MG63 (cell line): ENCODE results near the gene KCNMA1. TPM values are rescaled to one million over a fixed set of nuclear protein-coding genes. Genes with fewer than 3 reads are reported as not detected.
A peak's percentile ranks its signal among the peaks of the same experiment; 100 is the strongest.
"Not testable (repeated sequence)": the region's sequence is repeated elsewhere in the genome, so short reads cannot be mapped to it uniquely, and the experiment has no call there.

Experiments
- DNase-seq: peaks from one replicate; pipeline ENCODE4 v3.0.0-alpha.2; 2020
- H3K27me3 ChIP-seq: fragments of 250-450 bp; sonication (Bioruptor Pico); 2 replicates; pipeline ENCODE4 v1.5.1; 2020; ENCODE audit warnings: mild to moderate bottlenecking, moderate library complexity
- H3K36me3 ChIP-seq: fragments of 250-450 bp; sonication (Bioruptor Pico); 2 replicates; pipeline ENCODE4 v1.5.1; 2020; ENCODE audit warnings: mild to moderate bottlenecking, moderate library complexity
- H3K4me3 ChIP-seq: fragments of 250-450 bp; sonication (Bioruptor Pico); 2 replicates; pipeline ENCODE4 v1.5.1; 2020; ENCODE audit warnings: mild to moderate bottlenecking, moderate library complexity
- H3K9me3 ChIP-seq: fragments of 250-450 bp; sonication (Bioruptor Pico); 2 replicates; pipeline ENCODE4 v1.5.1; 2020; ENCODE audit warnings: mild to moderate bottlenecking, moderate library complexity
- total RNA-seq: library from RNA; depleted of rRNA; stranded (reverse); fragments of >200 nt; shearing (Covaris generic); gene quantifications from 2 replicates; pipeline ENCODE4 v1.2.3, GENCODE V29; 2014; ENCODE audit warnings: low replicate concordance

Gene KCNMA1
- total RNA-seq, 1 experiment from 2014 or later = 40.8 TPM

- Histone ChIP-seq H3K4me3 (no peak overlapping the region), H3K27me3 (no peaks in the 10 kb centered on the region; the same call in 1 of the 2 replicates), H3K9me3 (no peaks in the 10 kb centered on the region), H3K36me3 (peaks cover 3% of the 10 kb centered on the region; the same call in 1 of the 2 replicates)
- no peak for DNase-seq
Observed at GRCh38 chr10:77529050-77529576, 108.5 kb downstream of the KCNMA1 start.

DNA sequence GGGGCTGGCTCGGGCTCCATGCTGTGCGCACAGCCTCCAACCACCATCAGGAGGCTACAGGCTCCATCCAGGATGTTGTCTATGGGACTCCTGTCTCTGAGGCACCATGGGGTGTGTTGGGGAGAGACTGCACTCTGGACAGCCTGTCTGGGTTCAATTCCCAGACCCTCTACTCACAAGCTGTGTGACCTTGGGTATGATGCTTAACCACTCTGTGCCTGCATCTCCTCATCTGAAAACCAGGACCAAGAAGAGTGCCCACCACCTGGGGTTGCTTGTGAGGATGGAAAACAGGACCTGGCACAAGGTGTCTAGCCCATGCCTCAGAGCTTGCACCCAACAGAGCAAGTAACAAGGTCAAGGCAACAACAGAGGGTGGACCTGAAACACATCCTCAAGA, 109.8 kb downstream of the KCNMA1 start:
- H3K27me3 ChIP-seq = no peaks in the 10 kb centered on the region; the same call in 1 of the 2 replicates
- no peak for DNase-seq

DNA sequence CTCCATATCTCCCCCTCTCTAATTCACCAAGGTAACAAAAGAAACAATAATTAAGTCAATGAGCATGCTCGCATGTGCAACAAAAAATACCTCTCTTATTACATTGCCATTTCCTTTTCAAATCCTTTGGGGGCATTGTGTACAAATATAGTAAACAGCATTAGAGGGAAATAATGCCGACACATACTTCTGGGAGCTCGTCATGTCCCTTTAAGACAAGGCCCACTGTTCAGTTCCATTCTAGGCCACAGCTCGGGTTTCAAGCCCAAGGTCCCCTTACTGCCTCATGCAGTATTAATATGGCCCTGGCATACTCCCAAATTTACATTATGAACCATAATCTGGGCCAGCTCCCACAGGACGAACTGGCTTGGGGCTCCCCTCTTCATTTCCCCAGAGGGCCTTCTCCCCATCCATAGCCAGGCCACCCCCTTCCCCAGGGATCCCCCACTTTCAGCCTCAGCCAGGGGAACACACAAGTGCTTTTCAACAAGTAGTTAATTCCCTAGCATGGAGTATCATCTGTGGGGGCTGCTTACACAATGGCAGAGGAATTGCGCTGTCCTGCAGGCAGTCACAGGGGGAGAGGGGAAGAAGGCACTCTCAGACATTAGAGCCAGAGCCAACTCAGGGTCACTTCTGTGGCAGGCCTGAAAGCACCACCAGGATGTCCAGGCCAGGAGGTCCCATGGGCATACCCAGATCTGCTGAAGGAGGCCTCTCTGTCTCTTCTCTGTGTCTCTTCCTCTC, 110.6 kb downstream of the KCNMA1 start:
- peaks cover 3% of the 10 kb centered on the region; the same call in 1 of the 2 replicates for H3K36me3 ChIP-seq
- DNase-seq = peak; percentile 33
- no peaks in the 10 kb centered on the region; the same call in 1 of the 2 replicates for H3K27me3 ChIP-seq
- H3K4me3 ChIP-seq = no peak overlapping the region
- H3K9me3 ChIP-seq = no peaks in the 10 kb centered on the region

More for the DNA sequence above, 109.8 kb downstream of the KCNMA1 start:
- Histone ChIP-seq H3K9me3 (no peaks in the 10 kb centered on the region), H3K4me3 (no peak overlapping the region), H3K36me3 (peaks cover 3% of the 10 kb centered on the region; the same call in 1 of the 2 replicates)

DNA sequence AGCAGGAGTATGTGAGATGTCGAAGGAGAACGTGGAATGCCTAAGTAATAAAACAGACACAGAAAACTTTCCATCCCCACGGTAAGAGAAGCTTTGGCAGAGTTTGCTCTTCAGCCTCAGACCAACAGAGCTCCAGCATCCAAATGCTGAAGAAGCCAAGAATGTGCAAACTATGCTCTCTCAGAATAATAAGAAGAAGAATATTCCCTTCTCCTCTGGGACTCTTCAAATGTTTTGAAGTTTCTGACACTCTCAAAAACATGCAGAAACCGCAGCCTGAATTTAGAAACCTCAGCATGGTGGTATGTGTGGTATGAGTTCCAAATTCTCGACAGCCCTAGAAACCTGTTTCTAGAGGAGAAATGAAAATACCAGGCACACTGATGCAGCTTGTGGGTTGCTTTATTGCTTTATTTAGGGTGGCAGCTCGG, 113.3 kb downstream of the KCNMA1 start:
- H3K4me3 ChIP-seq = no peak overlapping the region
- DNase-seq = peak; percentile 34
- no peaks in the 10 kb centered on the region for H3K9me3 ChIP-seq
- peaks cover 3% of the 10 kb centered on the region; the same call in 1 of the 2 replicates for H3K36me3 ChIP-seq
- no peaks in the 10 kb centered on the region; the same call in 1 of the 2 replicates for H3K27me3 ChIP-seq

GRCh38 chr10:77522268-77522809, 115.3 kb downstream of the KCNMA1 start:
- H3K36me3 ChIP-seq = peaks cover 3% of the 10 kb centered on the region; the same call in 1 of the 2 replicates
- H3K27me3 ChIP-seq = no peaks in the 10 kb centered on the region; the same call in 1 of the 2 replicates
- DNase-seq = no peak
- no peak overlapping the region for H3K4me3 ChIP-seq
- no peaks in the 10 kb centered on the region for H3K9me3 ChIP-seq

- no peaks in the 10 kb centered on the region; the same call in 1 of the 2 replicates for H3K27me3 ChIP-seq
- no peak overlapping the region for H3K4me3 ChIP-seq
- no peak for DNase-seq
- no peaks in the 10 kb centered on the region for H3K9me3 ChIP-seq
- peaks cover 3% of the 10 kb centered on the region; the same call in 1 of the 2 replicates for H3K36me3 ChIP-seq
Observed at GRCh38 chr10:77520995-77521394, 116.6 kb downstream of the KCNMA1 start.

GRCh38 chr10:77520290-77520689, 117.3 kb downstream of the KCNMA1 start:
- Histone ChIP-seq H3K27me3 (no peaks in the 10 kb centered on the region), H3K36me3 (no peaks in the 10 kb centered on the region; the same call in 1 of the 2 replicates), H3K9me3 (no peaks in the 10 kb centered on the region), H3K4me3 (no peak overlapping the region)
- no peak for DNase-seq

GRCh38 chr10:77519791-77520190, 117.8 kb downstream of the KCNMA1 start:
- not testable (repeated sequence) for DNase-seq, H3K4me3 ChIP-seq, H3K36me3 ChIP-seq, H3K27me3 ChIP-seq, H3K9me3 ChIP-seq

DNA sequence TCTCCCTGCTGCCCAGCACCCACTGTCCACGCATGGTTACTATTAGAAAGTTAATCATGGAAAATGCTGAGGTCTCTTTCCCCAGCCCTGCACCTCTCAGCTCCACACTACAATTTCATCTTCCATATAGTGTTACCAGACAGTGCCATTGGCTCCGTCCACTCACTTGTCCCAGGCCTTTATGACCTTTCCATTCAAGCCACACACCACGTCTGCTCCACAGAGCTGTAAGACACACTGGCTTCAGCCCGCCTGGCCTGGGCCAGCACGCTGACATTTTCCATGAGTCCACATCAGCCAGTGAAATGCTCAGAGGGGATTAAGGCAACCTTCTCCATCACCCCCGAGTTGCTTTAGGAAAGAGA, 118.7 kb downstream of the KCNMA1 start:
- DNase-seq = no peak
- H3K36me3 ChIP-seq = no peaks in the 10 kb centered on the region; the same call in 1 of the 2 replicates

GRCh38 chr10:77518241-77518909, 119.2 kb downstream of the KCNMA1 start:
- Histone ChIP-seq H3K36me3 (no peaks in the 10 kb centered on the region; the same call in 1 of the 2 replicates), H3K27me3 (no peaks in the 10 kb centered on the region), H3K9me3 (no peaks in the 10 kb centered on the region), H3K4me3 (no peak overlapping the region)
- no peak for DNase-seq

More for the DNA sequence above, 118.7 kb downstream of the KCNMA1 start:
- no peak overlapping the region for H3K4me3 ChIP-seq
- no peaks in the 10 kb centered on the region for H3K9me3 ChIP-seq
- H3K27me3 ChIP-seq = no peaks in the 10 kb centered on the region

GRCh38 chr10:77516575-77516974, 121.0 kb downstream of the KCNMA1 start:
- Histone ChIP-seq H3K27me3 (no peaks in the 10 kb centered on the region), H3K36me3 (no peaks in the 10 kb centered on the region; the same call in 1 of the 2 replicates), H3K9me3 (no peaks in the 10 kb centered on the region), H3K4me3 (no peak overlapping the region)
- no peak for DNase-seq

GRCh38 chr10:77514870-77515269, 122.7 kb downstream of the KCNMA1 start:
- no peaks in the 10 kb centered on the region for H3K9me3 ChIP-seq
- no peaks in the 10 kb centered on the region; the same call in 1 of the 2 replicates for H3K36me3 ChIP-seq
- no peaks in the 10 kb centered on the region for H3K27me3 ChIP-seq
- DNase-seq = no peak
- H3K4me3 ChIP-seq = no peak overlapping the region

- H3K36me3 ChIP-seq = no peaks in the 10 kb centered on the region; the same call in none of the 2 replicates
- H3K9me3 ChIP-seq = no peaks in the 10 kb centered on the region
- no peak overlapping the region for H3K4me3 ChIP-seq
- peak; percentile 97 for DNase-seq
- no peaks in the 10 kb centered on the region for H3K27me3 ChIP-seq
Observed at GRCh38 chr10:77513781-77514331, 123.8 kb downstream of the KCNMA1 start.

GRCh38 chr10:77513220-77513619, 124.4 kb downstream of the KCNMA1 start:
- Histone ChIP-seq H3K36me3 (no peaks in the 10 kb centered on the region; the same call in none of the 2 replicates), H3K27me3 (no peaks in the 10 kb centered on the region), H3K9me3 (no peaks in the 10 kb centered on the region), H3K4me3 (no peak overlapping the region)
- DNase-seq = no peak

DNA sequence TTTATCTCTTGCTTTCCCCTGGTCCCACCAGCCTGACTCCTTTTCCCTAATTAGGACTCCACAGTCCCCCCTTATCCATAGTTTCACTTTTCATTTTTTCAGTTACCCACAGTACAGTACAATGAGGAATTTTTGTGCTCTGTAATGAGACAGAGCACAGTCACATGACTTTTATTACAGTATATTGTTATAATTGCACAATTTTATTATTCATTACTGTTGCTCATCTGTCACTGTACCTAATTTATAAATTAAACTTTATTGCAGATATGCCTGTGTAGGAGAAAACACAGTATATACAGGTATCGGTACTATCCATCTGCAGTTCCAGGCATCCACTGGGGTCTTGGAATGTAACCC, 125.4 kb downstream of the KCNMA1 start:
- Histone ChIP-seq H3K9me3 (no peaks in the 10 kb centered on the region), H3K36me3 (no peaks in the 10 kb centered on the region; the same call in none of the 2 replicates), H3K4me3 (no peak overlapping the region), H3K27me3 (no peaks in the 10 kb centered on the region)
- DNase-seq = no peak

GRCh38 chr10:77511498-77512218, 126.0 kb downstream of the KCNMA1 start:
- DNase-seq = no peak
- H3K36me3 ChIP-seq = no peaks in the 10 kb centered on the region; the same call in none of the 2 replicates
- no peaks in the 10 kb centered on the region for H3K27me3 ChIP-seq
- H3K9me3 ChIP-seq = no peaks in the 10 kb centered on the region
- H3K4me3 ChIP-seq = no peak overlapping the region
